Measurements from ENCODE around the gene BCAS1.

DNA sequence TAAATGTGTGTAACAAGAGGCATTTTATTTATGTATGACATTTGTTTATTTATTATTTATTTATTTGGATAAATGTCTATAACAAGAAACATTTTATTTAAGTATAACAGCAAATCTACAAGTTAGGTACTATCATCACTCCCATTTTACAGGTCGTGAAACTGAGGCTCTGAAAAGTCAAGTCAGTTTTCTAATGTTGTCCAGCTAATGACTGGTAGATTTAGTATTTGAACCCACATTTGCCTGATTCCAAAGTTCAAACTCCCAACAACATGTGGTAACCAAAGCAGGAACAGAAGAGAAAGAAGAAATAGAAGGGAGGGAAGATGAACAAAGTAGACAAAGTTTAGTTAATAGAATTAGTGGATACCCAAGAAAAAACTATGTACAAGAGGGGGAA lies 32.9 kb downstream of the BCAS1 start:
- TF ChIP-seq JUND (IDR thresholded peaks at IDR 0.05) (no peak), CTCF (IDR thresholded peaks at IDR 0.05 in 2 of 3, conservative IDR thresholded peaks at IDR 0.05 in 1 of 3; ENCODE audit: borderline replicate concordance in 1 of 3, insufficient read depth in 1 of 3, low read depth in 2 of 3, low read length in 2 of 3) (no peak), ELF1 (IDR thresholded peaks at IDR 0.05; ENCODE audit: borderline replicate concordance, low read depth) (no peak), ZFX (IDR thresholded peaks at IDR 0.05) (no peak), EGR1 (IDR thresholded peaks at IDR 0.05; ENCODE audit: low read depth) (no peak), RAD21 (IDR thresholded peaks at IDR 0.05; ENCODE audit: low read depth) (no peak), EZH2 (IDR thresholded peaks at IDR 0.05) (no peak), CEBPB (IDR thresholded peaks at IDR 0.05; ENCODE audit: low read depth) (no peak), TCF7L2 (IDR thresholded peaks at IDR 0.05; ENCODE audit: borderline replicate concordance, extremely low read depth, insufficient read depth, insufficient read length) (no peak), POLR2A (IDR thresholded peaks at IDR 0.05; ENCODE audit: borderline replicate concordance, extremely low read depth, insufficient read depth, insufficient read length) (no peak), POLR2AphosphoS5 (IDR thresholded peaks at IDR 0.05; ENCODE audit: low read depth, low read length) (no peak), CBX3 (IDR thresholded peaks at IDR 0.05; ENCODE audit: low read depth) (no peak), SIN3A (IDR thresholded peaks at IDR 0.05; ENCODE audit: low read depth) (no peak)
- TF ChIP-seq, protein P1, sequence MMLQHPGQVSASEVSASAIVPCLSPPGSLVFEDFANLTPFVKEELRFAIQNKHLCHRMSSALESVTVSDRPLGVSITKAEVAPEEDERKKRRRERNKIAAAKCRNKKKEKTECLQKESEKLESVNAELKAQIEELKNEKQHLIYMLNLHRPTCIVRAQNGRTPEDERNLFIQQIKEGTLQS (IDR thresholded peaks at IDR 0.05): no peak
